SU-DHL-6 (cell line): ENCODE results near the gene TBX19.

Experiments
- CTCF ChIP-seq: fragments of 200-600 bp; sonication (generic); IDR thresholded peaks from one replicate; pipeline ENCODE4 v1.5.1; 2017; ENCODE audit warnings: antibody characterized with exemption, mild to moderate bottlenecking, low read length, moderate library complexity; ENCODE audit not compliant: insufficient read depth, poor library complexity, severe bottlenecking
- EZH2phosphoT487 ChIP-seq: fragments of 200-600 bp; sonication (generic), shearing (Covaris generic); conservative IDR thresholded peaks from 2 replicates; pipeline ENCODE4 v1.6.1; 2018; ENCODE audit warnings: mild to moderate bottlenecking, antibody characterized with exemption, low read length, moderate library complexity, mixed read lengths

GRCh38 chr1:168245042-168245441 lies 35.6 kb upstream of the TBX19 start:
- TF ChIP-seq CTCF (no peak), EZH2phosphoT487 (no peak)
